GM18868 (cell line): ENCODE data around the gene ASCC2.
"Not testable (repeated sequence)": the region's sequence is repeated elsewhere in the genome, so short reads cannot be mapped to it uniquely, and the experiment has no call there.

Source experiments
- ATAC-seq: cut with Tn5 transposase; IDR thresholded peaks from one replicate; pipeline ENCODE4 v1.9.1; 2021; ENCODE audit warnings: mild to moderate bottlenecking, moderate library complexity; ENCODE audit not compliant: unreplicated experiment

ASCC2 gene

GRCh38 chr22:29859030-29859429 is 21.0 kb upstream of the ASCC2 start:
- ATAC-seq = not testable (repeated sequence)

GRCh38 chr22:29856496-29856895 is 18.4 kb upstream of the ASCC2 start:
- no peak for ATAC-seq

- ATAC-seq = no peak
These were observed 17.6 kb upstream of the ASCC2 start for GRCh38 chr22:29855611-29856181.

GRCh38 chr22:29854432-29854831 is 16.4 kb upstream of the ASCC2 start:
- no peak for ATAC-seq

GRCh38 chr22:29848111-29848510 is 10.0 kb upstream of the ASCC2 start:
- no peak for ATAC-seq

- ATAC-seq = no peak
These were observed 8.2 kb upstream of the ASCC2 start for GRCh38 chr22:29846290-29846689.

- no peak for ATAC-seq
These were observed 4.7 kb upstream of the ASCC2 start for GRCh38 chr22:29842740-29843139.

GRCh38 chr22:29842172-29842571 is 4.1 kb upstream of the ASCC2 start:
- no peak for ATAC-seq

- ATAC-seq = no peak
These were observed 2.4 kb upstream of the ASCC2 start for GRCh38 chr22:29840498-29840897.

- ATAC-seq = no peak
These were observed 965 bp upstream of the ASCC2 start for GRCh38 chr22:29839039-29839438.

GRCh38 chr22:29838599-29838956 is 504 bp upstream of the ASCC2 start:
- no peak for ATAC-seq

- ATAC-seq = not testable (repeated sequence)
These were observed 1.2 kb downstream of the ASCC2 start for GRCh38 chr22:29836791-29837370.

GRCh38 chr22:29834046-29834445 is 4.0 kb downstream of the ASCC2 start:
- ATAC-seq = no peak

GRCh38 chr22:29833392-29833965 is 4.6 kb downstream of the ASCC2 start:
- no peak for ATAC-seq

GRCh38 chr22:29831958-29832357 is 6.1 kb downstream of the ASCC2 start:
- ATAC-seq = no peak

GRCh38 chr22:29831186-29831921 is 6.7 kb downstream of the ASCC2 start:
- ATAC-seq = no peak

- ATAC-seq = no peak
These were observed 7.5 kb downstream of the ASCC2 start for GRCh38 chr22:29830585-29830984.

GRCh38 chr22:29827726-29828125 is 10.3 kb downstream of the ASCC2 start:
- ATAC-seq = not testable (repeated sequence)

GRCh38 chr22:29827091-29827490 is 11.0 kb downstream of the ASCC2 start:
- ATAC-seq = no peak

- no peak for ATAC-seq
These were observed 12.5 kb downstream of the ASCC2 start for GRCh38 chr22:29825578-29825977.

GRCh38 chr22:29824677-29825076 is 13.4 kb downstream of the ASCC2 start:
- ATAC-seq = no peak
